ENCODE results near the gene NALCN.

GRCh38 chr13:101298517-101298916 lies 117.8 kb downstream of the NALCN start:
- TF ChIP-seq ZNF274 (IDR thresholded peaks at IDR 0.05; ENCODE audit: low read depth, low read length) (no peak), YY1 (IDR thresholded peaks at IDR 0.05; ENCODE audit: insufficient read depth, insufficient read length) (no peak)
